SK-MEL-5 (cell line): Measurements from ENCODE around the gene GNAT2. TPM values are rescaled to one million over a fixed set of nuclear protein-coding genes. Genes with fewer than 3 reads are reported as not detected.

Source experiments
- DNase-seq: peaks from one replicate; pipeline ENCODE4 v3.0.0-alpha.2; 2016; ENCODE audit warnings: low read depth, low spot score
- in situ Hi-C: cut with HindIII; loops from 2 replicates; pipeline ENCODE4 v1.10.0; 2016; ENCODE audit warnings: low sequenced_read_pairs, high pct_unique_total_duplicates, low pct_unique_long_range_greater_than_20kb
- total RNA-seq: library from RNA; depleted of rRNA; stranded (reverse); fragments of >200 nt; shearing (Covaris generic); gene quantifications from 2 replicates; pipeline ENCODE4 v1.2.3, GENCODE V29; 2014

GNAT2 gene
- total RNA-seq, 1 experiment from 2014 or later: 0.18 TPM

GRCh38 chr1:109621379-109622136 lies 2.1 kb upstream of the GNAT2 start:
- DNase-seq: no peak

DNA sequence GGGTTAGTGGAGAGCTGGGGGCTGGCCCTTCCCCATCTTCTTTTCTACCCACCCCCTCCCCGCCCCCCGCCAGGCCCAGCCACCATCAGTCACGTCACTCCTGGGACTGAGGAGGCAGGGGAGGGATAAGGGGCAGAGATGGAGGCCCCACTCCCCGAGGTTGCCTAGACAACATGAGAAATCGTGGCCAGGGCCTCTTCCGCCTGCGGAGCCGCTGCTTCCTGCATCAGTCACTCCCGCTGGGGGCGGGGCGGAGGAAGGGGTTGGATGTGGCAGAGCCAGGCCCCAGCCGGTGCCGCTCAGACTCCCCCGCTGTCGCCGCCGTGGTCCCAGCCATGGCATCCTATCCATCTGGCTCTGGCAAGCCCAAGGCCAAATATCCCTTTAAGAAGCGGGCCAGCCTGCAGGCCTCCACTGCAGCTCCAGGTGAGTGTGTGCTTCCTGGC lies 1.4 kb upstream of the GNAT2 start:
- DNase-seq: peak; percentile 77
- in situ Hi-C loops: no loop called here

More at GRCh38 chr1:109621379-109622136, 2.1 kb upstream of the GNAT2 start:
- in situ Hi-C loops: no loop called here

DNA sequence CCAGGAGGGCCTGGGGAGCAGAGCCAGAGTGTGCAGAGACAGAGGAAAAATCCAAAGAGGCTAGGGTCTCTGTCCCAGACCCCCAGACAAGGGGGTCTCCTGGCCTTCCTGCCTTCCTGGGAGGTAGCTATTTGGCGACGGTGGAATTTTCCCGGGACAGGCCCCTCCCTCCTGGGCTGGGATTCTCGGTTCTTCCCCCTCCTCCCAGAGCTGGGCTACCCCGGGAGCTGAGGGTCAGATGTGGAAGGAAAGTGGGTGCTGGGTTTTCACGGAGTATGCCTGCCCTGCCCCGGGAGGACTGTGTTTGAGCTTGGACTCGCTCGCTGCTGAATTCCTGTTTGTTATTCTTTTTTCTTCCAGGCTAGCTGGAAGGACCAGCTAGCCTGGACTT lies 980 bp upstream of the GNAT2 start:
- in situ Hi-C loops: no loop called here
- DNase-seq: no peak

DNA sequence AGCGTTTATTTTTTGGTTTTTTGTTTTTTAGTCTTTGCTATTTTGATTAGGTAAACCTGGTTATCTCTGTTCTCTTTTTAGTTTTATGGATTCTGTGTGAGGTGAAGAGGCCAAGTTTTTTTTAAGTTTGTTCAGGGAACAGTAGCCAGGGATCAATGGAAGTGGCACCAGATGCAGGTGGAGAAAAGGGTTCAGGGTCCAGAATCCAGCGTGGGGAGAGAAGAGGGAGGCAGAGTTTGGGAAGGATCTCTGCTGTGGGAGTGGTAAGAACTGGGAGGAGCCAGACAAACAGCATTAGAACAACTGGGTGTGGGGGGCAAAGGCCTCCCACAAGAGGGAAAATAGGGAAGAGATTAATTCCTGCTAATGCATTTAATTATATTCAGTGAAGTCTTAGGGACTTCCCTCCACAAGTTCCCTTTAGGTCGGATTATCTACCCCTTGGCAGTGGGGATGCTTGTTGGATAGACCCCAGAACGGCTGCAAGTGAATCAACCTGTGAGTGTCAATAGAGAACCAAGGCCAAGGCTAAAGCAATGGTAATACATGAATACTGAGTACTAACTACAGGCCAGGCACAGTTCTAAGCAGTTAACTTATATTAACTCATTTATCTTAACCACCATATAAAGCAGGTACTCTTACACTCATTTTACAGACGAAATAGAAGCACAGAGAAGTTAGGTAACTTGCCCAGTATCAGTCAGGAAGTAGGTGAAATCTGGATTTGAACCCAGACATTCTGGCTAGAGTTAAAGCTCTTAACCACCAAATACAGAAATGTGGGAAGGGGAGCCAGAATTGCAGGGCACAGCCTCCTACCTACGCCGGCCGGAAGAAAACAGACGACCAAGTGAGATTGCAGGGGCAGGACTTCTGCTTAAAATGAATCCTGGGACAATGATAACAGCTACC lies 498 bp downstream of the GNAT2 start:
- DNase-seq: no peak
- in situ Hi-C loops: no loop called here

- in situ Hi-C loops: no loop called here
- peak; percentile 61 for DNase-seq
Observed at GRCh38 chr1:109617291-109617801, 2.1 kb downstream of the GNAT2 start.

DNA sequence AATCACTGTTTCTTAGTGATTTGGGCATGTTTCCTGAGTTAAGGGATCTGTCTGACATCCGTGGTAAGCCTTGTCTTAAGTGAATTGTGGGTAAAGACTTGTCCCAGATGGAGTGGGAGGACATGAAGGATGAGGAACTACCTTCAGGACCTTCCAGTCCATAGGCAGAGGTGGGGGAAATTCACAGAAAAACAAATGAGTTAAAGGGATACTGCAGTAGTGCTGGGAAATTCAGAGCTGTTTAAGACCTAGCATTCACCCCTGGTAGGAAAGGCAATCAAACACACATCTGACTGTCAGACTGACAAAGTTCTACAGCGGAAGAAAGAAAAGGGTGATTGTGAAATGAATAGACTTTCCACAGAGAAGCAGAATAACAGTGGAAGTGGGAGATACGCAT lies 3.0 kb downstream of the GNAT2 start:
- DNase-seq: no peak

DNA sequence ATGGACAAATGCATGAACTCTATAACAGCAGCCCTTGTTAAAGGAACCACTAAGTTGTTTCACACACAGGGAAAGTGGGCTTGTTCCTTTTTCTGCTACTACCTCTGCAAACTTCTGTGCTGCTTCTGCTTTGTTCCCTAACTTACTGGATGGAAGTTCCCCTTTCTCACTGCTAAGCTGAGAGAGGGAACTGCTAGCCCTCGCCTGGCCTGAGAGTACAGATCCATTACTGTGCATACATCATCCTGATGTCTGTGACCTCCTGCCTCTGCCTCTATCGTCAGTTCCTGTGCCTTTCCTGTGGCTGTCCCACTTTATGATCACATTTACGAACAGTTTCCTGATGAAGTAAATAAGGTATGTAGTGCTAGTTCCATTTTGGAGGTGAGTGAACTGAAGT lies 3.5 kb downstream of the GNAT2 start:
- in situ Hi-C loops: no loop called here

More for the DNA sequence above, 3.0 kb downstream of the GNAT2 start:
- in situ Hi-C loops: no loop called here

GRCh38 chr1:109613361-109614147 lies 5.9 kb downstream of the GNAT2 start:
- DNase-seq: no peak
- in situ Hi-C loops: no loop called here

More for the DNA sequence above, 3.5 kb downstream of the GNAT2 start:
- no peak for DNase-seq

GRCh38 chr1:109611308-109611990 lies 8.0 kb downstream of the GNAT2 start:
- no peak for DNase-seq
- in situ Hi-C loops: no loop called here

DNA sequence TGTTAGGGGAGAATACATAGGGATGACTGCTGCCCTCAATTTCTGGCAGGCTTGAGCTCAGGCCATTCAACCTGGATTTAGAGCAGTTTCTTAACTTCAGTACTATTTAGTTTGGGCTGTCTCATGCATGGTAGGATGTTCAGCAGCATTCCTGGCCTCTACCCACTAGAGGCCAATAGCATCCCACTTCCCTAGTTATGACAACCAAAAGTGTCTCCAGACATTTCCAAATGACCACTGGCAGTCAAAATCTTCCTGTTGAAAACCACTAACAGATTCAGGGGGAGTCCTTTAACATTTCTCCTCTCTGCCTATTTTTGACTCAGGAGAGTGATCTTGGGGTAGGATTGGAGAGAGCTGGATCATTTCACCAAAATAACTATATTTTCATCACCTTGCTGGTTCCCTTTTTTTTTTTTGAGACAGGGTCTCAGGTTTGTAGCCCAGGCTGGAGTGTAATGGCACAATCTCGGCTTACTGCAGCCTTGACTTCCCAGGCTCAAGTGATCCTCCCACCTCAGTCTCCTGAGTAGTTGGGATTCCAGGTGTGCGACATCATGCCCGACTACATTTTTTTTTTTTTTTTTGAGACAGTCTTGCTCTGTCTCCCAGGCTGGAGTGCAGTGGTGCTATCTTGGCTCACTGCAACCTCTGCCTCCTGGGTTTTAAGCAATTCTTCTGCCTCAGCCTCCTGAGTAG lies 8.7 kb downstream of the GNAT2 start:
- in situ Hi-C loops: no loop called here
- DNase-seq: no peak

GRCh38 chr1:109609881-109610280 lies 9.5 kb downstream of the GNAT2 start:
- DNase-seq: no peak
- in situ Hi-C loops: no loop called here

GRCh38 chr1:109605381-109605780 lies 14.0 kb downstream of the GNAT2 start:
- in situ Hi-C loops: no loop called here
- no peak for DNase-seq

DNA sequence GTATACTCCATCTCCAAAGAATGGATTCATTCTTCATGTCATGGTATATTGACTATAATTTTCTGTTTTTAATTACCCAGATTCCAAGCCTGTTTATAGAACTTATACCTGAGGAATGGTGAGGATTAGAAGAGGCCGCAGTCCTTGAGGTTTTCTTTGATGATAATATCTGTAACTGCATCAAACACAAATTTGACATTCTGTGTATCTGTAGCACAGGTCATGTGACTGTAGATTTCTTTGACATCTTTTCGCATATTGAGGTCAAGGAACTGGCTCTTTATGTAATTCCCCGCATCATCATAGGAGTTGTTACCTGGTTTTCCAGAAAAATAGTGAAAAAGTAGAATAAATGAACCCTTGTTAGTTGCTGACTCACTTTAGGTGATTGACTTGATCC lies 16.2 kb downstream of the GNAT2 start:
- in situ Hi-C loops: no loop called here
- DNase-seq: no peak

DNA sequence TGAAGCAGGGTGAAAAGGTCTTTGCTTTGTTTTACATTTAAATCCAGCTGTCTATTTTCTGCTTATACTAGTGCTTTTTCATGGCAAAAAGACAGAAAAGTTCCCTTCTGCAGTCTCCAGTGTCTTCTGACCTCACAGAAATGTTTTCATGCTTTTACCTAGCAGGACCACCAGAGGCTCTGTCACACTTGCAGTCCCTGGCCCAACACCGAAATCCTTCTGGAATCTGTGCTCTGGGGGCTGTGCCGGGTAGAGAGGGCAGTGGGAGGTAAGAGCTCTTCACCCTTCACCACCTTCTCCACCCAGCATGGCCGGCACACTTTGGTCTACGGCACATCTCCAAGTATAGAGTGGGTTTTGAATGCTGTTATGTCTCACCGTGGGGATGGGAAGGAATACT lies 20.8 kb downstream of the GNAT2 start:
- in situ Hi-C loops: no loop called here
- peak; percentile 11 for DNase-seq

GRCh38 chr1:109598156-109598555 lies 21.3 kb downstream of the GNAT2 start:
- no peak for DNase-seq
- in situ Hi-C loops: no loop called here

DNA sequence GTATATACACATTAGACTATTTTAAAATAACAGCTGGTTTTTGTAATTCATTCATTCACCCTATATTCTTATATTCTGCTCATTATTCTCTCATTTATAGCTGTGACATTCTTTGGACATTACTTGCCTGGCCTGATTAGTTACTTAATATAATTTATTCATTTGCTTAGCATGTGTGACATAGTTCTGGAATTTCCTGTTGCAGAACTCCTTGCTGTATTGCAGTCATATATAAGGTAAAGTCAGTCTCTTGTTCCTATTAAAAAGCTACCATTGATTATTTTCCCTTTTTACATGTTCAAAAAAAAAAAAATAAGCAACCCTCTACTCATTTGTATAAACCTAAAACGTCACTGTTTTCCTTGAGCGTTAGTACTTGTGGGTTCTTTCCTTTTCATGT lies 23.9 kb downstream of the GNAT2 start:
- in situ Hi-C loops: no loop called here
- DNase-seq: no peak

GRCh38 chr1:109592916-109593315 lies 26.5 kb downstream of the GNAT2 start:
- DNase-seq: no peak
- in situ Hi-C loops: no loop called here
